Type B pancreatic cell (in vitro differentiated cells): ENCODE results near the gene ZNF595. TPM values are rescaled to one million over a fixed set of nuclear protein-coding genes. Genes with fewer than 3 reads are reported as not detected.
"Not testable (repeated sequence)": the region's sequence is repeated elsewhere in the genome, so short reads cannot be mapped to it uniquely, and the experiment has no call there.

ENCODE experiments used
- DNase-seq: peaks from one replicate; pipeline ENCODE4 v3.0.0; 2021; ENCODE audit warnings: mixed read lengths; ENCODE audit not compliant: unreplicated experiment; ENCODE audit errors: extremely low spot score
- H3K27ac Mint-ChIP-seq: 2 replicates; pipeline ENCODE4 v1.8.0; 2021; ENCODE audit warnings: mild to moderate bottlenecking, mixed read lengths
- H3K27me3 Mint-ChIP-seq: 2 replicates; pipeline ENCODE4 v1.8.0; 2021; ENCODE audit warnings: mixed read lengths
- H3K36me3 Mint-ChIP-seq: 2 replicates; pipeline ENCODE4 v1.8.0; 2021; ENCODE audit warnings: mixed read lengths
- H3K4me1 Mint-ChIP-seq: one replicate; pipeline ENCODE4 v1.8.0; 2021; ENCODE audit warnings: mixed read lengths; ENCODE audit not compliant: unreplicated experiment
- H3K4me3 Mint-ChIP-seq: 2 replicates; pipeline ENCODE4 v1.8.0; 2021; ENCODE audit warnings: mild to moderate bottlenecking, mixed read lengths
- H3K9me3 Mint-ChIP-seq: 2 replicates; pipeline ENCODE4 v1.8.0; 2021; ENCODE audit warnings: mixed read lengths
- CTCF ChIP-seq: fragments of 200-600 bp; sonication (generic); conservative IDR thresholded peaks from 2 replicates; pipeline ENCODE4 v1.5.0; 2021; ENCODE audit warnings: antibody characterized with exemption, mild to moderate bottlenecking
- total RNA-seq: library from RNA; stranded (reverse); gene quantifications from 2 replicates; pipeline ENCODE4 v1.2.1, GENCODE V29; 2021; ENCODE audit warnings: low replicate concordance

The ZNF595 gene
- total RNA-seq, 1 donor from 2014 or later = 9.3 TPM

GRCh38 chr4:36559-37415 is 16.3 kb upstream of the ZNF595 start:
- not testable (repeated sequence) for H3K27ac Mint-ChIP-seq, H3K4me3 Mint-ChIP-seq, H3K27me3 Mint-ChIP-seq, DNase-seq, H3K4me1 Mint-ChIP-seq, H3K9me3 Mint-ChIP-seq, H3K36me3 Mint-ChIP-seq

DNA sequence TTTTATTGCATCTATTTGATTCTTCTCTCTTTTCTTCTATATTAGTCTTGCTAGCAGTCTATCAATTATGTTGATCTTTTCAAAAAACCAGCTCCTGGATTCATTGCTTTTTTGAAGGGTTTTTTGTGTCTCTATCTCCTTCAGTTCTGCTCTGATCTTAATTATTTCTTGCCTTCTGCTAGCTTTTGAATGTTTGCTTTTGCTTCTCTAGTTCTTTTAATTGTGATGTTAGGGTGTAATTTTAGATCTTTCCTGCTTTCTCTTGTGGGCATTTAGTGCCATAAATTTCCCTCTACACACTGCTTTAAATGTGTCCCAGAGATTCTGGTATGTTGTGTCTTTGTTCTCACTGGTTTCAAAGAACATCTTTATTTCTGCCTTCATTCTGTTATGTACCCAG is 14.9 kb upstream of the ZNF595 start:
- not testable (repeated sequence) for H3K4me3 Mint-ChIP-seq, H3K36me3 Mint-ChIP-seq, H3K4me1 Mint-ChIP-seq, DNase-seq, H3K27me3 Mint-ChIP-seq, H3K9me3 Mint-ChIP-seq, H3K27ac Mint-ChIP-seq

DNA sequence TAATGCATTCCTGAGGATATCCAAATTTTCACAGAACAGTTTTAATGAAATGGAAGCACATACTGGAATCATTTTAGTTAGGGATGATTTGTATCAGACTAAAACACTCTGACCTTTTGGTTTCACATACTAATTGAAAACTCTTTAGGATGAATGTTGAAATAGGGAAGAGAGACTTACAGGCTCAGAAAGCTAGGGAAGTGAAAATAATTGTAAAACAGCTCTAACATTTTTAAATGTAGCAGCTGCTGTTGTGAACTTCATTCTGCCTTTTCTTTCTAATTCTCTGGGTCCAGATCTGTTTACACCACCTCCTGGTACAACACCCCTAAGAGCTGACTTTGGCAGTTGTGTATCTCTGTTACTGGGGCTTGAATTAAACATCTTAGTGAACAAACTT is 9.7 kb upstream of the ZNF595 start:
- not testable (repeated sequence) for H3K27ac Mint-ChIP-seq, H3K27me3 Mint-ChIP-seq, H3K9me3 Mint-ChIP-seq, H3K4me3 Mint-ChIP-seq, H3K4me1 Mint-ChIP-seq, H3K36me3 Mint-ChIP-seq, DNase-seq

DNA sequence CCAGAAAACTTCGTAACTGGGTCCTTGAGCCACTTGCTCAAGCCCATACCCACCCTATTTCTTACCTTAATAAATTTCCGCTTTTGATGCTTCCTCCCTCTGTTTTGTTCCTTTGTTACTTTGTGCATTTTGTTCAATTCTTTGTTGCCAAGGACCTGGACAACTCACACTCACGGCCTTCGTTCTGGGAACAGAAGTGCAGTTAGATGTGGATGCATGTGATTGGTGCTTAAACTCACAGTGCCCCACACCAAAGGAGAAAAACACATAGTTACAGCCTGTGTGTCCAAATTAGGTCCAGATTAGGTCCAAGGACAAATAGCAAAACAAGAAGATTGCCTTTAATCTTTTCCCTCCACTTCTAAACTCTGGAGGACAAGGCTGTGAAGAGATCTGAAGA is 1.9 kb upstream of the ZNF595 start:
- H3K36me3 Mint-ChIP-seq, H3K4me3 Mint-ChIP-seq, DNase-seq, H3K27ac Mint-ChIP-seq, H3K27me3 Mint-ChIP-seq, H3K4me1 Mint-ChIP-seq, H3K9me3 Mint-ChIP-seq: not testable (repeated sequence)

- H3K4me3 Mint-ChIP-seq = not testable (repeated sequence)
Observed at GRCh38 chr4:51655-52277, 1.4 kb upstream of the ZNF595 start.

DNA sequence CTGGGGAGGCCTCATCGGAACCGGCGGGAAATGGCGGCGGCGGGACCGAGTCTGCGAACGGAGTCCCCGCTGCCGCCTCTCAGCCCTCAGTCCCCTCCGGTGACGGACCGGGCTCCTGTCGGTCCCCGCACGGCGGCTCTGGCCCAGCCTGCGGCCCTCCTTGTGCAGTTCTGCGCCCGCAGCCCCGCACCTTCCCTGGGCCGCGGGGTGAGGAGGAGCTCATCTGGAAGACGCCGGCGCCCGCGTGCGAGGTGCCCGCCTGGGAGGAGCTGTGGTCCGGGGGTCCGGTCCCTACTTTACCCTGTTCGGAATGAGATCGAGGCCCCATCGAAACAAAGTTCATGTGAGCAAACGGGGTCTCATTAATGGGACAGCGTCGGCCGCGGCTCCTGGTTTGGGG is 400 bp downstream of the ZNF595 start:
- H3K27me3 Mint-ChIP-seq, H3K4me3 Mint-ChIP-seq: not testable (repeated sequence)

More at GRCh38 chr4:51655-52277, 1.4 kb upstream of the ZNF595 start:
- DNase-seq, H3K27me3 Mint-ChIP-seq, H3K9me3 Mint-ChIP-seq, H3K36me3 Mint-ChIP-seq, H3K4me1 Mint-ChIP-seq, H3K27ac Mint-ChIP-seq: not testable (repeated sequence)

GRCh38 chr4:64733-65132 is 11.6 kb downstream of the ZNF595 start:
- not testable (repeated sequence) for H3K27ac Mint-ChIP-seq, DNase-seq, H3K4me3 Mint-ChIP-seq, H3K9me3 Mint-ChIP-seq, H3K27me3 Mint-ChIP-seq, H3K4me1 Mint-ChIP-seq
- peaks cover 12% of the 10 kb centered on the region for H3K36me3 Mint-ChIP-seq

More for the DNA sequence above, 400 bp downstream of the ZNF595 start:
- not testable (repeated sequence) for H3K4me1 Mint-ChIP-seq, DNase-seq, H3K9me3 Mint-ChIP-seq, H3K36me3 Mint-ChIP-seq, H3K27ac Mint-ChIP-seq

DNA sequence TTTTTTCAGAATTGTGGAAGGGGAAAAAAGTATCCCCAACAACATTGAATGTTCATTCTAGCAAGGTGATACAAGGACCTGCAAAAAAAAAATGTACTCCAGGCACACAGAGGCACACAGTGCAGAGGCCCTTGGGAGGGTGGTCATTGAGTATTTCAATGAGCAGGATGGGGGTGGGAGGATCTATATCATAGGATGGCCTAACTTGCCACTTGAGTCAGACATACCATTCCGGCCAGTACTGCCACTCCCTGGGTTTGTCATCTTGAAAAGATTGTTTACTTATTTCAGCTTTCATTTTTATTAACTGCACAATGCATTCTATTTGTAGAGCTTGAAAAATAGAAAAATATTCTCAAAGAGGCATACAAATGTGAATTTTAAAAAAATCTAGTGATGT is 18.7 kb downstream of the ZNF595 start:
- H3K27me3 Mint-ChIP-seq = no peaks in the 10 kb centered on the region
- no peak for TF ChIP-seq CTCF
- no peak overlapping the region for H3K27ac Mint-ChIP-seq
- H3K36me3 Mint-ChIP-seq = peaks cover 42% of the 10 kb centered on the region
- peaks cover 28% of the 10 kb centered on the region for H3K9me3 Mint-ChIP-seq
- no peak for DNase-seq
- no peak overlapping the region for H3K4me3 Mint-ChIP-seq
- H3K4me1 Mint-ChIP-seq = no peaks in the 10 kb centered on the region

- no peak for TF ChIP-seq CTCF
- no peak overlapping the region for H3K27ac Mint-ChIP-seq
- H3K27me3 Mint-ChIP-seq = no peaks in the 10 kb centered on the region
- H3K4me3 Mint-ChIP-seq = no peak overlapping the region
- H3K9me3 Mint-ChIP-seq = peaks cover 21% of the 10 kb centered on the region
- peaks cover 38% of the 10 kb centered on the region for H3K36me3 Mint-ChIP-seq
- no peak for DNase-seq
- H3K4me1 Mint-ChIP-seq = no peaks in the 10 kb centered on the region
Observed at GRCh38 chr4:85951-86350, 32.8 kb downstream of the ZNF595 start.

GRCh38 chr4:86559-87324 is 33.6 kb downstream of the ZNF595 start:
- Mint-ChIP-seq H3K36me3 (peaks cover 37% of the 10 kb centered on the region), H3K9me3 (peaks cover 25% of the 10 kb centered on the region)
- H3K27ac Mint-ChIP-seq, H3K4me3 Mint-ChIP-seq, DNase-seq, H3K4me1 Mint-ChIP-seq, H3K27me3 Mint-ChIP-seq: not testable (repeated sequence)
